ENCODE data around the gene IDH1.

IDH1 gene

DNA sequence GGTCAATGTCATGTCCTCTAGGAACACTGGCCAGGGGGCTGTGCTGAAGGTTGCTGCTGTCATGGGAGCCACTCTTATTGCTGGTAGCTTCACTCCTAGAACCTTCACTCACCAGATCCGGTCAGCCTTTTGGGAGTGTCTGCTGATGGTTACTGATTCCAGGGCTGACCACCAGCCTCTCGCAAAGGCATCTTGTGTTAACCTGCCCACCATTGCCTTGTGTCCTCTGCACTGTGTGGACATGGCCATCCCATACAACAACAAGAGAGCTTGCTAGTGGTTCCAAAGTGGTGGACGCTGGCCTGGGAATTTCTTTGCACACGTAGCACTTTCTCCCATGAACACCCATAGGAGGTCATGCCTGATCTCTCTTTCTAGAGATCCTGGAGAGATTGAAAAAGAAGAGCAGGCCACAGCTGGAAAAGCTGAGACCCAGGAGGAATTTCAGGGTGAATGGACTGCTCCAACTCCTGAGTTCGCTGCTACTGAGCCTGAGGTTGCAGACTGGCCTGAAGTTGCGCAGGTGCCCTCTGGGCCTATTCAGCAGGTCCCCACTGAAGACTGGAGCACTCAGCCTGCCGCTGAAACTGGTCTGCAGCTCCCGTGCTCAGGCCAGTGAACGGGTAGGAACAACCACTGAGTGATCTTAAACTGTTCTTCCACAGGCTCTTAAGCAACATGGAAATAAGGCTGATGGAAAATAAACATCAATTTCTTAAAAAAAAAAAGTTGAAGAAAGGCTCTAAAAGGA, 46.4 kb downstream of the IDH1 start:
- no peak for DNase-seq

DNA sequence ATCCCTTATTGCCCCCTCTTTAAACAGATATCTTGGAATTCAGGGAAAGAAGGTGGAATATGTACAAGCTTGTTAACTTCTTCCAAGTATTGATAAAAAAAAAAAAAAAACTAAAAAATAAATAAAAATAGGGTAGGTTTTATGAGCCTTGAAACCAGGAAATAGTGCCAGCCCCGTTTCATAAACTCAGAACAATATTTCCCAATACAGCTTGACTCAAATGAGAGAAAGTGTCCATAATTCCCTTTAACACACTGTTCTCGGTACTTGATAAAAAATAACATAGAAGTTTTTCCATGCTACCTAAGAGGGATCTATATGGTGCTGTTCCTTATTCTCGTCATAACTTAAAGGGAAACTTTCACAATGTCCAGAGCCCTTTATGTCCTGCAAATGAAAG, 47.1 kb downstream of the IDH1 start:
- no peak for DNase-seq

DNA sequence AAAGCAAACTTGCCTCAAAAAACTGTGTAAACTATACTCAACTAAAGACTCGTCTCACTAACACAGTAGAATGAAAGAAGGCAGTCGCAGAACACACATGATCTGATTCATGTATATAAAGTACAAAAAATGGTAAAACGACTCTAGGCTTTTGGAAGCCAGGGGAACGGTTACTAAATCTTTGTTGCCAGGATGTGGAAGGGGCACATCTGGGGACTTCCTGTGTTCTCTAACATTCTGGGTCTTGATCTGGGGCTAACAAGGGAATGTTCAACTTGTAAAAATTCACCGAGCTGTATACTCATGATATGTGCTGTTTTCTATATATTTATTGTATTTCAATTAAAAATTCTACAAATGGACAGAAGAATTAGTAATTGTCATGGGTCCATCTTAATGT, 50.7 kb downstream of the IDH1 start:
- DNase-seq, result no peak

DNA sequence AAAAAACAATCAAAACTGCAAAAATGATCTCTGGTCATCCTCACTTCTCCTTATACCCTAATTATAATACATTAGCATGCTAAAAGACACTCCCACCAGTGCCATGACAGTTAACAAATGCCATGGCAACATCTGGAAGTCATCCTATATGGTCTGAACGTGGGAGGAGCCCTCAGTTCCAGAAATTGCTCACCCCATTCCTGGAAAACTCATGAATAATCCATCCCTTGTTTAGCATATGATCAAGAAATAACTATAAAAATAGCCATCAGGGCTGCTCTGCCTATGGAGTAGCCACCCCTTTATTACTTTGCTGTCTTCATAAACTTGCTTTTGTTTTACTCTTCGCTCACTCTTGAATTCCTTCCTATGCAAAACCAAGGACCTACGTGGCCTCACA, 59.3 kb downstream of the IDH1 start:
- peak; percentile 20 for DNase-seq

DNA sequence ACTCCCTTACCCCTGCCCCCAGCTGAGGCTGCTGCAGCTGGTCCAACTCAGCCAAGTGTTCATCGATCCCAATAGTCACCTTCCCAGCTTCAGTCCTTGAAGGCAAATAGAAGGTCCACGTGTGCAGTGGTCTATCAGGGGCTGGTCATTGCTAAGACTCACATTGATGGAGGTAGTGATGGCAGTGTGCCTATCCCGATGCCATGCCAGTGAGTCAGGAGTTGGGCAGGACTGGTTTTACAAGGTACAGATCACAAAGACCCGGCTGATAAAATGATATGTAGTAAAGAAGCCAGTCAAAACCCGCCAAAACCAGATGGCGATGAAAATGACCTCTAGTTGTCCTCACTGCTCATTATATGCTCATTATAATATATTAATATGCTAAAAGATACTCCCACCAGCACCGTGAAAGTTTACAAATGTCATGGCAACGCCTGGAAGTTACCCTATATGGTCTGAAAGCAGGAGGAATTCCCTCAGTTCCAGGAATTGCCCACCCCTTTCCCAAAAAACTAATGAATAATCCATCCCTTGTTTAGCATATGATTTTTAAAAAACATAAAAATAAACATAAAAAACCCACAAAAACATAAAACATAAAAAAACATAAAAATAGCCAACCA, 62.1 kb downstream of the IDH1 start:
- DNase-seq, result no peak

DNA sequence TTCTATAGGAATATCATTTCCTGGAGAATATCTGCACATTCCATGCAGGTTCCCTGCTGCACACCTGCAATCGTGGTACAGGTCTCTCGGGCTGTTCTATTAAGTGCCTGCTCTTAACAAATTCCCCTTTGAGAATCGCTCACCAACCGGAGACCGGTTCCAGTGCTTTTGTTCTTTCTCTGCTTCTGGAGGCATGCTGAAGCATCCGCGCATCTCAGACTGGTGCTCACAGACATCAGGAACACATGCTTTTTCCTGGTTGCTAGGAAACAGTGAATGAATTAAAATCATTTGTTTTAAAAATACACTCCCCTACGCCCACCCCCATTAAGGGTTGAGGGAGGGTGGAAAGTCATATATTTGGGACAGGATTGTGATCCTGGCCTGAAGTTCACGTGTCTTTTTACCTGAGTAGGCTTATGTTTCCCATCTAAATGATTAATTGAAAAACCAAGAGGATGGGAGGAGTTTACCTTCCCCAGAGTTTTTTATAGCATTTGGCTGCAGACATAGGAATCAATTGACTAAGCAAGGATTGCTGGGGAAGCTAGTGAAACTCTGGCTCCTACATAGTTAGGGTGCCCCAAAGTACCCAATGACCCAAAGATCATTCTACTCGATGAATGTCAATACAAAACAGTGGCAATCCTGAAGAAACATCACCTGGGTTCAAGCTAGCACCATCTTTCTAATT, 64.9 kb downstream of the IDH1 start, which contains the start of gene C2orf80:
TSS of gene C2orf80 (minus strand) at position 221 of the 694 bp plus-strand sequence. CDS start 3,044 bp downstream, outside the sequence.
- DNase-seq, result no peak

DNA sequence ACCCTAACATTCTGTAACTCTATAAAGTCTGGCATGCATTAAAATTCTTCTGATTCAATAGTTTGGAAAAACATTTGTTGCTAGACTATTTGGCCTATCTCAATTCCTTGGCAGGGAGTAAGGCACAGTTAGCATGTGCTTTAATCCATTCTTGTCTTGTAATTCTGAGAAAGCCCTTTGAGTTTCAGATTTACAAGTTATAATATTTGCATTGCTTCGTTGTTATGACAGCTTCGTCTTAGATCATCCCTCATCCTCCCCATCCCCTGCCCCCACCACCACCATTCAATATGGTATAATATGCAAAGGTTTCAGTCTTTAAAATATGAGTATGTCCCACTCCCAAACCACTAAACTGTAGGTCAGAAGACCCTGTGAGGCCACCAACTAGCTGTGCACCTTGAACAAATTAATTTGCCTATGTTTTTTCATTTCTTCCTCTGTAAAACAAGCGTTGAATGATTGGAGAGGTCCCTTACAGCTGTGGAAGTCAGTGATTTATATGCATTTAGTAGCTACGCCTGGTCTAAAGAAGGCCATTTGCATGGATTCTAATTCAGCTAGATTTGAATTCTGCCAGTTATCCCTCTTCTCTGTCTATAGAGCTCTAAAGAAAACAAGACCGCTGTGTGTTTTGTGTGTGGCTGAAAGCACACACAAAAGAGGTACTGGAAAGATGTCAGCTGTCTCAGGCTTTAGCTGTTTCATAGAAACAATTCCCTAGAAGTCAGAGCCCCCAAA, 65.6 kb downstream of the IDH1 start:
- no peak for DNase-seq

DNA sequence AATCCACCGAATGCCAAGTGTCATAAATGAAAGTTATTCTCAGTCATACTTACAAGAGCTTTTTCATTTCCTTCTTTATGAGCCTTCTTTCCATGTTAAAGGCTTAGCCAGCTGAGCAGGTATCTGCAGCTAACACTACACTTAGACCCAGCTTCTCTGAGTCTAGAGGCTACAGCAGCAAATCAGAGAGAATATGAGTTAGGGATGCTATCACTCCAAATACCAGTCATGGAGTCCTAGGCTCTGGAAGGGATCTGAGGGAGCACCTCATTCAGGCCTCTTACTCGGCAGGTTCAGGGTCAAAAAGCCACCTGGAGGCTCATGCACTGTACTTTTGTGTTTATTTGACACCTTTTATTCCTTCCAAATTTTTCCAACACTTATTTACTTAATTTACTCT, 68.0 kb downstream of the IDH1 start:
- no peak for DNase-seq

DNA sequence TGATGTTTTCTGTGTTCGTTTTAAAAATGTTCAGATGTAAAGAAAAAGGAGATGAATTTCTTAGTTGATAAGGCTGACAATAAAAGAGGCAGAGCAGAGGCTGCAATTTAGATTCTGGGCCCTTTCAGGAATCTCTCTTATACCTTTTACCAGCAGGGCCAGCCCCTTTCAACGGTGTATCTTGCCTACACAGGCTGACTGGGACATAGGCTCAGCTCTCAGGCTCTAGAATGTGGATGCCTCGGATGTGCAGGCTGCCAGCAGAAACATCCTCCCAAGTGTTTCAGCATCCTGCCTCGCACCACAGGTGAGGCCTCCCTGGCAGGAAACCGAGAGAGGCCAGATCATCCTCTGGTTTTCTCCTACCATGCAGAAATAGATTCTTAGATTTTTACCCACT, 68.4 kb downstream of the IDH1 start:
- DNase-seq, result no peak

Data from fibroblast of skin of right quadriceps (primary cell).